HG02623 (cell line): Measurements from ENCODE around the gene FRMD4B.
A peak's percentile ranks its signal among the peaks of the same experiment; 100 is the strongest.

Source experiments
- ATAC-seq: cut with Tn5 transposase; IDR thresholded peaks from one replicate; pipeline ENCODE4 v1.9.1; 2021; ENCODE audit warnings: moderate library complexity; ENCODE audit not compliant: unreplicated experiment

Gene FRMD4B

DNA sequence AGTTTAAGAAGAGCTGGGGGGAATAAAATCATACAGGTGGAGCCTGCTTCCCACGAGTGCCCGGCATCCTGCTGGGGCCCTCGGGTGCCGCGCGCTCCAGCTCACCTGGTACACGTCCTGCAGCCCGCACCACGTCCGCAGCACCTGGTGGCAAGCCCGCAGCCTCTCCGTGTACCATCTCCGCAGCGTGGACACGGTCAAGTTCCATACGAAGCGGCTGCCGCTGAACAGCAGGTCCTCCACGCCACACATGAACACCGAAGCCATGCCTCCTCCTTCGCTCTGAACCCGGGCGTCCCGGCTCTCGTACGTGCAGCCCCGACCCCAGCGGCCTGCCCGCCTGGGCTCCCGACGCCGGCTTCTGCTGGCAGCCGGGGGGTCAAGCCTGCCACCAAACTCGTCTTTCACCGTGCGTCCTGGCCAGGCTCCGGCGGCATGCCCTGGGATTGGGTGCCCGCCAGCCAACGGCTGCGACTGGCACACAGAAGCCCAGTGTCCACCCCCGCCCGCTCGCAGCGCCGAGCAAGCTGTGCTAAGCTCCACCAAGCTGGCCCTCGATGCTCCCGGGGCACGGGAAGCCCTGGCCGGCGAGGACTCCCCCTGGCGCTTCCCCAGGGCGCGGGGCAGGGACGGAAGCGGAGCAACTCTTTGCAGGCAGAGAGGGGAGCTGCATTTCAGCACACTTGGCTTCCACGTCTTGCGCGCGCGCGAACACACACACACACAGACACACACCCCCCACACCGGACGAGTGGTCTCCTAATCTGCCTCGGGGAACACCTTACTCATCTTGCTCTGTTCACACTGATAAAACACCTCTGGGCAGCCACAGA, at the start of gene FRMD4B:
Gene FRMD4B, minus strand, starts transcription at position 366 of the 833 bp plus-strand sequence. Its CDS starts 99 bp downstream, at position 267.
- ATAC-seq, result no peak

DNA sequence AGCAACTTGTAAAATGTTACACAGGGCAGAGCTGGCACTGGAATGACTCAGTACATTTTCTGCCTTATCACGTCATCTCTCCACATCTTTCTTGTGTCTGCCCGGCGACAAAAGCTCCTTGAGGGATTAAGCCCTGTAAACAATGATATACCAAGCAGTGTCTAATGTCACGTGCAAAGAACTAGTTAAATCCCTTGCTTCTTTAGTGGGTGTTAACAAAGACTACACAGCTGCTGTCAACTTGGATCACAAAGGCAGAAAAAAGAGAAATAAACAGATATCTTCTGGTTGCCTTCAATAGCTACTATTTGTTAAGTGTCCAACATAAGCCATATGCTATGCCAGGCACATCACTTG, 48.1 kb upstream of the FRMD4B start:
- ATAC-seq, result no peak

DNA sequence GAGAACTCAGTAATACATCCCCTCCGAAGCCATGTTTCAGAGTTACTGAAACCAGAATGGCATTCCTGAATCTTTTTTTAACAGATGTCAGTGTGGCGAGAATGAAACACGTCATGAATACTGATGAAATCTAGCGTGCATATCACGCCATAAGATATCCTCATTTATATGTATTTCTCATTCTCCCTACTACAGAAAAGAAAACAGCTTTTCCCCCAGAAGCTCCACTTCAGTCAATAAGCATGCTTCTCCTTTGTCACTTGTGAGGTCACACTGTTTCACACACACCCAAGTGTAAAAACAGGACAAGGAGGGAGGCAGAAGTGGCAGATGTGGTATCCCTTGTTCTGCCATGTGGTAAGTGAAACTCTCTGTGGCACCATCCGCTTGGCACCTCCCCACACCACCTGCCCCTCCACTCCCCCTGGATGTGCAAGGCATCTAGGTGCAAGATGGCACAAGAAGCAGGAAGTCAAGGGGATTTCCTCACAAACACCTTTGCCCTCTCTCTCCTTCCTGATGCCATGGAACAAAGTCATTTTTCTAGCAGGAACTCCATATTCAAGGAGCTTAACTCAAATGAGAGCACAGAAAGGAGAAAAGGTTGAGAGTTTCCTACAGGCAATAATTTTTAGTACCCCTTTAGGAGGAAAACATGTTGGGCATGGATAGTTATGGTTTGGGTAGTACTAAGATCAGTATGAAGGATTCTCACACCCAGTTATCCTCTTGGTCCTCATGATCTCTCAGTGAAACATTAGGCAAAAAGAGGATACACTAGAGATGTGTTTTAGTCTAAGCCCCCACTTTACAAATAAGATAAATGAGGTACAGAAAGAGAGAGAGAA, 47.5 kb upstream of the FRMD4B start:
- no peak for ATAC-seq

DNA sequence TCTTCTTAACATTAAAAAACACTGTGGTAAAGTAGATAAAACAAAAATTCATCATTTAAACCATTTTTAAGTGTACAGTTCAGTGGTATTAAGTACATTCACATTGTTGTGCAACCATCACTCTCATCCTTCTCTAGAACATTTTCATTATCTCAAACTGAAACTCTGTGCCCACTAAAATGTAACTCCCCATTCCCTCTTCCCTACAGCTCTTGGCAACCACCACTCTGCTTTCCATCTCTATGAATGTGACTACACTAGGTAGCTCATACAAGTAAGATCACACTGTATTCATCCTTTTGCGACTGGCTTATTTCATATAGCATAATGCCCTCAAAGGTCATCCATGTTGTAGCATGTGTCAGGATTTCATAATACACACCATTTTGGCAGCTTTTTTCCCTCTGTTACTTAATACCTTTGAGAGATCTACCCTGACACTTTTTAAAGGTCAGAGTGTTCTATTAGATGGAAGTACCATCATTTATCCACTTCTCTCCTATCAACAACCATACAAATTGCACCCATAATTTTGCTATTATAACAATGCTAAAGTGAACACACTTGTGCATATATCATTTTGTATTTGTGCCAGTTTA, 42.9 kb upstream of the FRMD4B start:
- no peak for ATAC-seq

DNA sequence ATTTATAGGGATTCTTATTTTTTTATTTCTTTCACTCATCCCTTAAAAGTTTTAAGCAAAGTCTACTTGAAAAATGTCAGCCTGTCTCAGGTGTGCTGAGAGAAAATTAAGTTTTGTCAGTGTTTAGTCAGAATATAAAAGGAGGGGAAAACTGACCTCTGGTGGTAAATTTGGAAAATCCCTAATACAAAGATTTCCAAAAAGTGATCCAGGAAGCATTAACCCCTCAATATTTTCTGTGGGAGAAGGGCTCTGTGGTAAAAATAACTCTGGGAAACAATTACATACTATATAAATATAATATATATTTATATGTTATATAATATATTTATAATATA, 41.0 kb upstream of the FRMD4B start:
- no peak for ATAC-seq

DNA sequence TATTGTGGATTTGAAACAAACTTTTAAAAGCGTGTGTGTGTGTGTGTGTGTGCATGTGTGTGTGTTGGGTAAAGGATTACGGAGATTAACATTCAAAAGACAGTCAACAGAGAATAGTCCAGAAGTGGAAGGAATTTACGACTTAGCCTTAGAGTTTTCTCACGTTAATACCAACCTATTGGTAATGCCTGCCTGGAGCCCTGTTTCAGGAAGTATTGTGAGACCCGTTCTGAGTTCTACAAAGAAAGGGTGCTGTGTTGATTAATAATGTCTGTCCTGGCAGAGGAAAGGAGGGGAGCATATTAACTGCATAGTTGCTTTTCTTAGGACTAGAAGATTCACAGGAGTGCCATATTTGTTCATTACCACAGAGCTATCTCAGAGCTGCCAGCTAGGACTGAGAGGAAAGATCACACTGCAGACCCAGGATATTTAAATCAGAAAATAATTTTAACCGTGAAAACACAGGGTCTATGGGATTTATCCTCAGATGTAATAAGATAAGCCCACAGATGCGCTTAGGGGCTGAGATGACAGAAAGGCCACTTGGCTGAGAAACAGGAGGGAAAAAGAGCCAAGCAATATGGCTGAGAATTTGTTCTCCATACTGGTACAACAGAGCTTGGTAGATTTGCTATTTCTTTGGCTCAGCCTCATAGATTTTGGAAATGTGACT, 40.5 kb upstream of the FRMD4B start:
- no peak for ATAC-seq

DNA sequence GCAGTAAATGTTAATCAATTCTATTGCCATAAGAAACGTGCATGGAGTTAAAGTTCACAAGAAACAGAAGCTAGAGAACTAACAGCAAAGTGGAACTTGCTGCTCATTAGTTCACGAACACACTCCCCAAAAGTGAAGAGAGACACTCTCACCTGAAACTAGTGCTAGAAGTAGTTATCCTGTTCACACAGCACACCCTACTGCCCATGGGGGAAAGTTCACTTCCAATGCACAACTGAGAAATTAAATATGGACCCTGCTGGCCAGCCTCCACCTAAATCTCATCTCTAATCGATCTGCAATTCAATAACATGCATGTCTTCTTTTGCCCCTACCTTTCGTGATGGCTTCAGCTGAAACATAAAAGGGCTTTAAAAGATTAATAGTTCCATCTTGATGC, 39.4 kb upstream of the FRMD4B start:
- ATAC-seq, result peak; percentile 85

DNA sequence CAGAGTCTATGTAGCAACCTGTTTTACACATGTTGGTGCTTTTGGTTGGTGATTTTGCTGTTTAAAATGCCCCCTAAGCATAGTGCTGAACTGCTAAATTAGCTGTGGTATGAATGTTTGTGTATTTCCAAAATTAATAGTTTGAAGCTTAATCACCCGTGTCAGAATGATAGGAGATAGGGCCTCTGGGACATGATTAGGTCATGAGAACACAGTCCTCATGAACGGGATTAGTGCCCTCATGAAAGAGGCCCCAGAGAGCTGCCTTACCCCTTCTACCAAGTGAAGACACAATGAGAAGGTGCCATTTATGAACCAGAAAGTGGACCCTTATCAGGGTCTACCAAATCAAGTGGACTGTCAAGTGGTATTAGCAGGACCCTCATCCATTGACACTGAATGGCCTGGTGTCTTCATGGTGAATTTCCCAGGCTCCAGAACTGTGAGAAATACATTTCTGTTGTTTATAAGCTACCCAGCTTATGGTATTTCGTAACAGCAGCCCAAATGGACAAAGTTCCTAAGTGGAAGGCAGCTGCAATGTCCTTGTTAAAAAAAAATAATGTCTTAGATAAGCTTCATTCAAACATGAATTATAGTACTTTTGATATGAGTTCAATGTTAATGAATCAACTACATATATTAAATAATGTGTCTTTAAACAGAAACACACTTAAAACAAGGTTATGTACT, 37.7 kb upstream of the FRMD4B start:
- no peak for ATAC-seq

DNA sequence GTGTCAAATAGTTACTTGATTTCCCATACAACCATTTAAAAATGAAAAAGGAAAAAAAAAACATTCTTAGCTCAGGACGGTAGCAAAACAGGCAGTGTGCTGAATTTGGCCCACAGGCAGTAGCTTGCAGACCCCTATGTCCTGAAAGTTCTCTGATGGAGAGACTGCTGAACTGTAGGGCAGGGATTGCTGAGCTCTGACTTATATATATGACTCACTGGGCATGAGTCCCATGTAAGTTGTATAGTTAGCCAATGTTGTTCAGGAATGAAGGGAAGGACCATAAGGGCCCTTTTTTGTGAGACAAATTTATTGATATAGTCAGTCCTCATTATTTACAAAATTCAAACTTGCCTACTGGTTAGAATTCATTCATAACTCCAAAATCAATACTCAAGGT, 36.9 kb upstream of the FRMD4B start:
- no peak for ATAC-seq

DNA sequence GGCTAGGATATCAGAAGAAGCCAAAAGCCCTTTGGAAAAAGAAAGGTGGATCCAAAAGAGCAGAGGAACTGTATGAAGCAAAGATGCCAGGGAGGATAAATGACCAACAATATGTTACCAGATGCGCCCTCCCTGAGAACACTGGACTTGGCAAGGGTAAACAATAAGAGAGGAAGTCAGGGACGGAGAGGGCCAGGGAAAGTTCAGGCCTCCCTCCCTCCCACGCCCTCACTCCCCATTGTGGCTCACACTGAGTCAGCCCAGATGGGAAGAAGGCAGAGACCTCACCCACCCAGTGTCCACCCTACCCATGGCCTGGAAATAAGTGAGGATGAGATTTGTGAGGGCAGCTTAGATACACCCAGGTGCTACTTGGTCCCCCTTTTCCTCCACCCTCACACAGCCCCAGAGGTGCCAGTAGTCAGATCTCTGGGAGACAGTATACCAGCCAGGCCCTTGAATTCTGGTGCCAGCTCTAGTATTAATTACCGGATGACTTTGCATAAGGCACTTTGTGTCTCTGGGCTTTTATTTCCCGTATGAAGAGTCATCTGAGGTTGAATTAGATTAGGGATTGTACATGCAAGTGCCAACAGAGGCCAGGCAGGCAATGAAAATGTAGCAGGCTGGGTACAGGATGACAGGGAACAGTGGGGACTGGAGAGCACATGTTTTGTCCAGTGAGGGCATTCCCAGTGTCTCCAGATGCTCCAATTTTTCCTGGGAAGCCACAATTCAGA, 35.1 kb upstream of the FRMD4B start:
- ATAC-seq, result no peak

DNA sequence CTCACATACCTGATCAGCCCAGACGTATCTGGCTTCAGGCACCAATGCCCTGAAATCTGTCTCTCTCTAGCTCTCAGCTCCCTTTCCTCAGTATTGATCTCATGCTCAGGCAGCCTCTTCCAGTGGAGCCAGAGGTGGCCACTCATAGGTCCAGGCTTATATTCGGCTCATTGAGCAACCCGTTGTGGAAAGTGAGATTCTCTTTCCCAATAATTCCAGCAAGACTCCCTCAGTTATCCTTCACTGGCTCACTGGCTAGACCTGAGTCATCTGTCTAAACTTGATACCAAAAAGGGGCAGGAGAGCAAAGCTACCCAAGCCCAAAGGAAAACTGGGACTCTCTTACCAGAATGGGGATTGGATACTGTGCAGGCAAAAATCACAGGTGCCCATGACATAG, 33.4 kb upstream of the FRMD4B start:
- no peak for ATAC-seq

DNA sequence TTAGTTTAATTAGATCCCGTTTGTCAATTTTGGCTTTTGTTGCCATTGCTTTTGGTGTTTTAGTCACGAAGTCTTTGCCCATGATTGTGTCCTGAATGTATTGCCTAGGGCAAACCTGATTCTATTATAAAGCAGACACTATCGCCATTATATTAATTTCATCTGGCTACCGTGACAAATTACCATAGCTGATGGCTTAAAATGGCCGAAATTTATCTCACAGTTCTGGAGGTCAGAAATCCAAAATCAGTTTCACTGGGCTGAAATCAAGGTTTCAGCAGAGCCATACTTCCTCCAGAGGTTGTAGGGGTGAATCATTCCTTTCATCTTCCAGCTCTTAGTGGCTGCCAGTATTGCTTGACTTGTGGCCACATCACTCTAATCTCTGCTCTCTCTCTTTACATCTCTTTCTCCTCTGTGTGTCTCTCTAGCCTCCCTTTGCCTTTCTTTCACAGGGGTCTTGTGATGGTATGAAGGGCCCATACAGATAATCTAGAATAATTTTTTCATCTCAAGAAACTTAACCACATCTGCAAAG, 31.7 kb upstream of the FRMD4B start:
- no peak for ATAC-seq

DNA sequence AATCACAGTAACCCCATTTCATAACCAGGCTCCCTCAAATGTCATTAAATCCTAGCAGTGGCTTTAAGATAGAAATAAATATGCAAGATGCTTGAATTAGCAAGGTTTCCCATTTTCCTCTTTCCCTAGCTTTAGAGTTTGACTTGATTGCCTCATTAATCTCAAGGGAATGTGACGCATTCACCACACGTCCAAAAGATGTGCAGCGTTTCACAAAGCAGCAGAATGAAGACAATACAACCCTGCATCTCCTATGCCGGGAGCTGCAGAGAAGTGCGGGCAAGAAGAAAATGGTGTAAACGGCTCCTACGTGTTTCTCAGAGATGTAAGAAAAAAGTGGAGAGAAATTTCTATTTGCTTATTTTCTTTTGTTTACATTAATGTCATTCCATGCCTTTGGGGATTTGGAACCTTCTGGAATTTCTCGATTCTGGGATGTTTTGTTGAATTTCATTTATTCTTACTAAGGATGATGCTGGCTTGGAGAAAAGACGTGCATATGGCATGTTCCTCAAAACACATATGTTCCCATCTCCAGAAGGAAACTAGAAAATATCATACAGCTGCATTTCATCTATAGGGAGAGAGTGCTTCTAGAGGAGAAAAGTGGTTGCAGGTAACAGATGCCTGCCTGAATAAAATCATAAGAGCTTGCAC, 27.8 kb upstream of the FRMD4B start:
- no peak for ATAC-seq

DNA sequence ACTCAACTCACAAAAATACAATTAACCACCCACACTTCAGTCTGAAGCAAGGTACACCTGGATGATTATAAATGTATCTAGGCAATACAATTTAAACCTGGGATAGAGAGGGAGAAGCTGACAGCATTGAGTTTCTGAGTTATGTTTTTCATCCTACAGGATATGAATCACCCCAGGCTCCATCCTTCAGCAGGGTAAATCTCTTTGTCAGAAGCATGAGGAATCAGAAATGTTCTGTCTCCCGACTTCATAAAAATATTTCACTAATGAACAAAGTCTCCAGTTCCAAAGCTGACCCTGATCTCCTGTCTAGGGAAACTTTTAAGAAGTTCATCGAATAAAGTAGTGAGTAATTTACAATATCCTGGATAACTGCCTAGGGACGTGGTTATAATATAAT, 25.5 kb upstream of the FRMD4B start:
- ATAC-seq, result no peak

DNA sequence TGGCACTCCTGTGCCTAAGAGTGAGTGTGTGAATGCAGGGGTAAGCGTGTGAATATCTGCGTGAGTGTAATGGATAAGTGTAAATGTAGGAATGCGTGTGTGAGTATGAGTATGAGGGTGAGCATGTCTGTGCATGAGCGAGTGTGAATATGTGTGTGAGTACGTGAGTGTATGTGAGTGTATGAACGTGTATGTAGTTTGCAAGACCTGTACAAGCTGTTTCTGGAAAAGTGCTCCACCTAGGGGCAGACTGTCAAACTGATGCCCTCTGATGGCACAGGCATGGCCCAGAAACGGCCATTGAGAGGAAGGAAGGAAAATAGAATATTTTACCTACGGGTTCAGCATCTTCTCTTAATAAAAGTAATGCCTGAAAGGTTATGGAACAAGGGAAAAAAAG, 24.4 kb upstream of the FRMD4B start:
- peak; percentile 99 for ATAC-seq

DNA sequence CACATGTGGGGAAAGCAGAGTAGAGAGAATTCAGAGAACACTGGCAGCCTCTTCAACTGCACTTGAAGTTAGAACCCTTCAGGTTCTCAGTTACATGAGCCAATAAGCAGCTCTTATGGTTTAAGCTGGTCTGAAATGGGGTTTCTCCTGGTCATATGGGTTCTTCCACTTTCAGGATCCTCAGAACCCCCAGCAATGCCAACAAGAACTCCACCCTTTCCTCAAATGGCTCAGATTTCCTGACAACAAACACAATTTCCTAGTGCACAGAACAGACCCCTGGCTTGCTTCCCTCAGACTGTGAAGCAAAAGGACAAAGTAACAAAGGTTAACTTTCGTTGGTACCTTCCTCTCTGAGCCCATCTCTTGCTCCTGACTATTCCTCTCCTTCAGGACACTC, 23.9 kb upstream of the FRMD4B start:
- ATAC-seq, result no peak

DNA sequence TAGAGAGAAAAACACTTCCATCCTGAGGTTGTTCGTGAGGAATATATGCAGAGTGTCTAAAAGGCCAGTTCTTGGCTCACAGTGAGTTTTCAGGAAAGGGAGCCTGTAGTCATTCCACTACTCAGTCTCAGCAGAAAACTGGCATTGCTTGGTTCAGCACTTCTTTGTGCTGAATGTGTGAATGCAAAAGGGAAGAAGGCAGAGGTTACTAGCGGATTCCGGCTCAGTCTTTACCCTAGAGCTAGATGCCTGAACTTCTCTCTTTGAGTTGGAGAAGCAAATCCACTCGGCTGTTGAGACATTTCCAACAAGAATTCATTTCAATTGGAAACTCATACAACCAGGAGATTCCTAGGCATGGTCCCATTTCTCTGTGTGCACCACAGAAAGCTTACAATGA, 23.1 kb upstream of the FRMD4B start:
- no peak for ATAC-seq

DNA sequence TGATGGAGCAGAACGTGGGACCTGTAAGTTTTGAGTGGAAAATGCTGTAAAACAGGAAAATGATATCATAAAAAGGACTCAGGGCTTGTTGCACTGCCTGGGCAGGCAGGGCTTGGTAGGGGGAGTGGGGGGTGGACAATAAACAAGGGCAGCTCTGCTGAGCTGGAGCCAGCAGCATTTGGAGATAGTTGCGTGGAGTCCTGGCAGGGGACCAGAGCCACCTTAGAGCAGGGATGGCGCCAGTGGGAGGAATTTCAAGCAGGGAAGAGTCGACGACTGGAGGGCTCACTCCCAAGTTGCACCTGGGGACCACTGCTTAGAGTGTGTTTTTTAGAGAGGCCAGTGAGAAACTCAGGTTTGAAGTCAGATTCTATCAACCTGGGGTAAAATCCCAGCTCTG, 22.7 kb upstream of the FRMD4B start:
- ATAC-seq, result no peak

DNA sequence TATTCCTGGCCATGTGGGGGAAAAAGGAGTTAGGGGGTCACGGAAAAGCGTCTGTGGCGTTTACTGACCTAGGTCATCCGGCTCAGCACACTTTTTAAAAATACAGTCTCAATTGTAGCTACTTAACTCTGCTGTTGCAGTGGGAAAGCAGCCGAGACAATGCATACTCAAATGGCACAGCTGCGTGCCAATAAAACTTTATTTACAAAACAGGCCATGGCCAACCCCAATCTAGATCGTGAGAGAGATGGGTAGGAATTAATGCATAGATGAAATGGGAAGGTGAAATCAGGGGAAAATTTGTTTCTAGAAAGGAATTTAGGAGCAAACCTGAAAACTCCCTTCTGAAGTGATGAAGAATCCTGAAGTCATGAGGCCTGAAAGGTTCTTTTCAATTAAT, 22.0 kb upstream of the FRMD4B start:
- ATAC-seq, result no peak
